Mesendoderm (in vitro differentiated cells): Measurements from ENCODE around the gene RFX1.
"Not testable (repeated sequence)": the region's sequence is repeated elsewhere in the genome, so short reads cannot be mapped to it uniquely, and the experiment has no call there.

Experiments
- DNase-seq: peaks from one replicate; pipeline ENCODE4 v3.0.0; 2013
- H2AK5ac ChIP-seq: 2 replicates; pipeline ENCODE4 v1.6.1; 2013; ENCODE audit warnings: low read length, inconsistent platforms
- H2BK120ac ChIP-seq: 2 replicates; pipeline ENCODE4 v1.6.1; 2013; ENCODE audit warnings: low read depth, mild to moderate bottlenecking, low read length, moderate library complexity, mixed read lengths
- H2BK15ac ChIP-seq: replicated peaks from 2 replicates; pipeline ENCODE4 v1.6.1; 2013; ENCODE audit warnings: low read depth, mild to moderate bottlenecking, moderate library complexity
- H2BK5ac ChIP-seq: 2 replicates; pipeline ENCODE4 v1.6.1; 2013; ENCODE audit warnings: low read length, inconsistent platforms
- H3K18ac ChIP-seq: 2 replicates; pipeline ENCODE4 v1.6.1; 2013; ENCODE audit warnings: mild to moderate bottlenecking, low read length, mixed read lengths
- H3K23ac ChIP-seq: one replicate; pipeline ENCODE4 v1.6.1; 2013; ENCODE audit warnings: low read length
- H3K27ac ChIP-seq: 2 replicates; pipeline ENCODE4 v1.5.1; 2013; ENCODE audit warnings: low read depth, mild to moderate bottlenecking, inconsistent platforms, low read length, moderate library complexity
- H3K27me3 ChIP-seq: 2 replicates; pipeline ENCODE4 v1.6.1; 2013; ENCODE audit warnings: low read length, control low read depth, mild to moderate bottlenecking, inconsistent platforms; ENCODE audit not compliant: insufficient read depth, poor library complexity
- H3K36me3 ChIP-seq: 2 replicates; pipeline ENCODE4 v1.6.1; 2013; ENCODE audit warnings: low read length, inconsistent platforms; ENCODE audit not compliant: control insufficient read depth, insufficient read depth
- H3K4ac ChIP-seq: one replicate; pipeline ENCODE4 v1.6.1; 2013; ENCODE audit warnings: low read depth, mild to moderate bottlenecking, low read length, moderate library complexity
- H3K4me1 ChIP-seq: 2 replicates; pipeline ENCODE4 v1.6.1; 2013; ENCODE audit warnings: low read depth, low read length, inconsistent platforms; ENCODE audit not compliant: control insufficient read depth
- H3K4me2 ChIP-seq: 2 replicates; pipeline ENCODE4 v1.6.1; 2013; ENCODE audit warnings: low read length
- H3K4me3 ChIP-seq: 2 replicates; pipeline ENCODE4 v1.5.1; 2013; ENCODE audit warnings: mild to moderate bottlenecking, low read length
- H3K56ac ChIP-seq: one replicate; pipeline ENCODE4 v1.6.1; 2013; ENCODE audit warnings: low read length
- H3K79me1 ChIP-seq: 2 replicates; pipeline ENCODE4 v1.6.1; 2013; ENCODE audit warnings: low read length, inconsistent platforms
- H3K79me2 ChIP-seq: 2 replicates; pipeline ENCODE4 v1.6.1; 2013; ENCODE audit warnings: mild to moderate bottlenecking, low read length; ENCODE audit not compliant: control insufficient read depth, insufficient read depth
- H3K9ac ChIP-seq: 2 replicates; pipeline ENCODE4 v1.6.1; 2013; ENCODE audit warnings: low read length, inconsistent platforms
- H4K5ac ChIP-seq: one replicate; pipeline ENCODE4 v1.6.1; 2013; ENCODE audit warnings: low read length
- H4K8ac ChIP-seq: one replicate; pipeline ENCODE4 v1.6.1; 2013; ENCODE audit warnings: low read depth, mild to moderate bottlenecking, control low read depth, low read length, moderate library complexity
- WGBS: extraction: QIAGEN DNeasy Blood & Tissue Kit; methylation state at CpG from one replicate; pipeline ENCODE4 v1.1.7; 2013; ENCODE audit warnings: low lambda C conversion rate, missing lambda C conversion rate; ENCODE audit not compliant: insufficient coverage; ENCODE audit errors: extremely low coverage; 5-methylcytosine and 5-hydroxymethylcytosine counted together

RFX1 gene

GRCh38 chr19:14031719-14032480, 25.8 kb upstream of the RFX1 start, which contains the start of gene IL27RA:
IL27RA (plus strand) TSS chr19:14031762; CDS start chr19:14031873, 111 bp downstream.
- peak within 1 kb of the TSS; percentile 95 for H3K56ac ChIP-seq
- DNase-seq: peak; percentile 63
- no peak within 1 kb of the TSS for H3K23ac ChIP-seq
- H4K8ac ChIP-seq: no peak within 1 kb of the TSS
- no peak within 1 kb of the TSS for H4K5ac ChIP-seq
- H3K4me1 ChIP-seq: no peaks in the 10 kb centered on the region
- H3K27ac ChIP-seq: no peak within 1 kb of the TSS
- H3K36me3 ChIP-seq: no peaks in the 10 kb centered on the region
- H3K9ac ChIP-seq: peak within 1 kb of the TSS; percentile 71
- H3K4me2 ChIP-seq: peak within 1 kb of the TSS; percentile 59
- H2AK5ac ChIP-seq: no peak within 1 kb of the TSS
- peak within 1 kb of the TSS; percentile 65 for H3K4me3 ChIP-seq
- H2BK120ac ChIP-seq: no peak within 1 kb of the TSS
- H3K18ac ChIP-seq: peak within 1 kb of the TSS; percentile 6
- H3K79me2 ChIP-seq: no peaks in the 10 kb centered on the region
- H2BK5ac ChIP-seq: no peak within 1 kb of the TSS
- whole genome bisulfite sequencing: no CpG with 5 or more reads among the region's 63 CpGs
- no peak within 1 kb of the TSS for H2BK15ac ChIP-seq
- H3K27me3 ChIP-seq: no peaks in the 10 kb centered on the region
- H3K4ac ChIP-seq: peak within 1 kb of the TSS; percentile 17
- no peaks in the 10 kb centered on the region for H3K79me1 ChIP-seq

GRCh38 chr19:14030997-14031718, 25.0 kb upstream of the RFX1 start:
- H2BK120ac ChIP-seq: no peak overlapping the region
- peak overlapping the region; percentile 59 for H3K4me2 ChIP-seq
- H3K79me2 ChIP-seq: no peaks in the 10 kb centered on the region
- H4K8ac ChIP-seq: no peak overlapping the region
- H3K23ac ChIP-seq: no peak overlapping the region
- no CpG with 5 or more reads among the region's 20 CpGs for WGBS
- peak overlapping the region; percentile 95 for H3K56ac ChIP-seq
- no peak overlapping the region for H3K4me3 ChIP-seq
- H4K5ac ChIP-seq: no peak overlapping the region
- no peaks in the 10 kb centered on the region for H3K27me3 ChIP-seq
- no peak overlapping the region for H2BK5ac ChIP-seq
- H3K36me3 ChIP-seq: no peaks in the 10 kb centered on the region
- H2AK5ac ChIP-seq: no peak overlapping the region
- H3K4ac ChIP-seq: no peak overlapping the region
- H2BK15ac ChIP-seq: no peak overlapping the region
- H3K9ac ChIP-seq: peak overlapping the region; percentile 71
- no peaks in the 10 kb centered on the region for H3K4me1 ChIP-seq
- DNase-seq: no peak
- H3K18ac ChIP-seq: no peak overlapping the region
- no peaks in the 10 kb centered on the region for H3K79me1 ChIP-seq
- no peak overlapping the region for H3K27ac ChIP-seq

- Histone ChIP-seq H4K8ac (no peak overlapping the region), H3K56ac (no peak overlapping the region), H3K4me1 (no peaks in the 10 kb centered on the region), H2BK5ac (no peak overlapping the region), H3K9ac (no peak overlapping the region), H3K79me1 (no peaks in the 10 kb centered on the region), H2BK15ac (no peak overlapping the region), H3K4me2 (no peak overlapping the region), H3K27ac (no peak overlapping the region), H3K23ac (no peak overlapping the region), H3K4me3 (no peak overlapping the region), H3K27me3 (no peaks in the 10 kb centered on the region), H2AK5ac (no peak overlapping the region), H3K4ac (no peak overlapping the region), H3K18ac (no peak overlapping the region), H3K36me3 (no peaks in the 10 kb centered on the region), H2BK120ac (no peak overlapping the region), H4K5ac (no peak overlapping the region), H3K79me2 (no peaks in the 10 kb centered on the region)
- WGBS: no CpG with 5 or more reads among the region's 4 CpGs
- no peak for DNase-seq
These were observed 22.8 kb upstream of the RFX1 start for GRCh38 chr19:14028901-14029300.

GRCh38 chr19:14027856-14028450, 21.8 kb upstream of the RFX1 start, which contains the start of gene RLN3:
RLN3 (plus strand) TSS chr19:14028148; CDS start chr19:14028205, 57 bp downstream.
- H2BK5ac ChIP-seq: no peak within 1 kb of the TSS
- H3K9ac ChIP-seq: no peak within 1 kb of the TSS
- no peak within 1 kb of the TSS for H3K4me2 ChIP-seq
- H3K79me1 ChIP-seq: no peaks in the 10 kb centered on the region
- no peaks in the 10 kb centered on the region for H3K79me2 ChIP-seq
- H2BK120ac ChIP-seq: no peak within 1 kb of the TSS
- H3K4ac ChIP-seq: no peak within 1 kb of the TSS
- no peaks in the 10 kb centered on the region for H3K27me3 ChIP-seq
- no CpG with 5 or more reads among the region's 24 CpGs for WGBS
- H2AK5ac ChIP-seq: no peak within 1 kb of the TSS
- no peak within 1 kb of the TSS for H3K4me3 ChIP-seq
- no peak within 1 kb of the TSS for H3K18ac ChIP-seq
- H4K5ac ChIP-seq: no peak within 1 kb of the TSS
- no peak within 1 kb of the TSS for H3K56ac ChIP-seq
- H3K23ac ChIP-seq: no peak within 1 kb of the TSS
- H3K4me1 ChIP-seq: no peaks in the 10 kb centered on the region
- H4K8ac ChIP-seq: no peak within 1 kb of the TSS
- DNase-seq: no peak
- no peak within 1 kb of the TSS for H3K27ac ChIP-seq
- no peaks in the 10 kb centered on the region for H3K36me3 ChIP-seq
- no peak within 1 kb of the TSS for H2BK15ac ChIP-seq

- H2AK5ac ChIP-seq, H3K79me2 ChIP-seq, DNase-seq, H3K27ac ChIP-seq, H2BK15ac ChIP-seq, H3K56ac ChIP-seq, H3K4me2 ChIP-seq, H3K4me3 ChIP-seq, H4K8ac ChIP-seq, H3K36me3 ChIP-seq, H3K9ac ChIP-seq, H3K79me1 ChIP-seq, H3K18ac ChIP-seq, H4K5ac ChIP-seq, H3K27me3 ChIP-seq, H3K23ac ChIP-seq, H2BK120ac ChIP-seq, H3K4ac ChIP-seq, H2BK5ac ChIP-seq, H3K4me1 ChIP-seq: not testable (repeated sequence)
- WGBS: no CpG with 5 or more reads among the region's 5 CpGs
These were observed 20.6 kb upstream of the RFX1 start for GRCh38 chr19:14026652-14027192.
